SK-N-SH treated with all-trans-retinoic acid at 6 μM for 48 hours (cell line): ENCODE measurements around the gene EMD.

Experiments used
- ARNTL ChIP-seq: fragments of 450-650 bp; formaldehyde crosslinking; IDR thresholded peaks from 2 replicates; pipeline ENCODE4 v1.5.0; 2020; ENCODE audit warnings: low read depth, mild to moderate bottlenecking, moderate library complexity, borderline replicate concordance
- BACH2 ChIP-seq: fragments of 250-450 bp; sonication (Bioruptor Pico); IDR thresholded peaks from 2 replicates; pipeline ENCODE4 v1.9.0; 2021; ENCODE audit warnings: mild to moderate bottlenecking, borderline replicate concordance
- ESRRG ChIP-seq: fragments of 250-450 bp; sonication (Bioruptor Pico); IDR thresholded peaks from 2 replicates; pipeline ENCODE4 v1.6.1; 2021; ENCODE audit warnings: mild to moderate bottlenecking
- ISL1 ChIP-seq: fragments of 250-450 bp; sonication (Bioruptor Pico); IDR thresholded peaks from 2 replicates; pipeline ENCODE4 v2.1.2; 2022; ENCODE audit warnings: mild to moderate bottlenecking, moderate library complexity
- RARB ChIP-seq: fragments of 250-450 bp; sonication (Bioruptor Pico); IDR thresholded peaks from 2 replicates; pipeline ENCODE4 v1.8.0; 2021; ENCODE audit warnings: mild to moderate bottlenecking, moderate library complexity
- TCF4 ChIP-seq: fragments of 250-450 bp; sonication (Bioruptor Pico); IDR thresholded peaks from 2 replicates; pipeline ENCODE4 v1.8.0; 2021; ENCODE audit warnings: mild to moderate bottlenecking, moderate library complexity, borderline replicate concordance
- ZC3H10 ChIP-seq: fragments of 250-450 bp; sonication (Bioruptor Pico); IDR thresholded peaks from 2 replicates; pipeline ENCODE4 v1.5.1; 2021; ENCODE audit warnings: mild to moderate bottlenecking, moderate library complexity
- ZFP3 ChIP-seq: fragments of 250-450 bp; sonication (Bioruptor Pico); IDR thresholded peaks from 2 replicates; pipeline ENCODE4 v1.5.0; 2020; ENCODE audit warnings: mild to moderate bottlenecking, moderate library complexity
- ZFP30 ChIP-seq: fragments of 450-650 bp; formaldehyde crosslinking; IDR thresholded peaks from 2 replicates; pipeline ENCODE4 v1.5.0; 2022; ENCODE audit warnings: mild to moderate bottlenecking, moderate library complexity
- ZNF565 ChIP-seq: fragments of 450-650 bp; formaldehyde crosslinking; conservative IDR thresholded peaks from 2 replicates; pipeline ENCODE4 v1.5.0; 2020; ENCODE audit warnings: low read depth, mild to moderate bottlenecking, moderate library complexity
- ZNF70 ChIP-seq: fragments of 450-650 bp; formaldehyde crosslinking; IDR thresholded peaks from 2 replicates; pipeline ENCODE4 v1.5.0; 2020; ENCODE audit warnings: mild to moderate bottlenecking, moderate library complexity
- TF ChIP-seq, protein P1 (sequence below): fragments of 250-450 bp; sonication (Bioruptor Pico); IDR thresholded peaks from 2 replicates; pipeline ENCODE4 v1.8.0; 2020; ENCODE audit warnings: mild to moderate bottlenecking, moderate library complexity, borderline replicate concordance
- TF ChIP-seq, protein P2 (sequence below): fragments of 250-450 bp; sonication (Bioruptor Pico); IDR thresholded peaks from 2 replicates; pipeline ENCODE4 v1.8.0; 2021; ENCODE audit warnings: low read depth, mild to moderate bottlenecking, moderate library complexity, borderline replicate concordance

DNA sequence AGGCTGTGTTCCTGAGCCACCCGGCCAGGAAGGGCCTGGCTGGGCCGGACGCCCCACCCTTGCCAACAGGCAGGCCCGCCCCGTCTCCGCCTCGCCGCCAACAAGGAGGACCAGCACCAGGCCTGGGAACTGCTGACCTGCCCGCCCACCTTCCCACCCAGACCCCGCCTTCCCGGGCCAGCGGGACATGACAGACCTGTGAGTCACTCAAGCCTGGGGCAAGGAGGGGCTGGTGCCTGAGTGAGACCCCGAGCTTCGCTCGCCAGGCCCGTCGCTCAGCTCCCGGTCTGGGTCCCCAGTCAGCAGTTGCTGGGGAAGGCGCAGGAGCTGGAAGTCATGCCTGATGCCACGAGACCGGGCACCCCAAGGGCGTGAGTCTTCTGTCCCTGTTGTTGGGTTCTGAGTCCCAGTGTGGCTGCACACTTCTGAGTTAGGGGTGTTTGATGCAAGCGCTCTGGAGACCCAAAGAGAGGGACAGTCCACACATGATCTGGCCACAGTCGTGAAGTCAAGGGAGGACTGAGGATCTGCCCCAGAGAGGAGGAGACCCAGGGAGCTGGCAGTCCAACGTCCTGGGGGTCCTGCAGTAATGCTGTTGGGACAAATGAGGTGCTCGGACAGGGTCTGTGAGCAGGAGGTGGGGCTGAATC, 30.3 kb downstream of the EMD start, which contains the start of gene DNASE1L1:
- TF ChIP-seq ZNF565 (no peak), ZFP3 (CRISPR knock-in tag) (no peak), ZFP30 (CRISPR knock-in tag) (no peak), ARNTL (CRISPR knock-in tag) (no peak), ZNF70 (CRISPR knock-in tag) (no peak), RARB (CRISPR knock-in tag) (no peak), BACH2 (CRISPR knock-in tag) (no peak), ZC3H10 (CRISPR knock-in tag) (no peak), ISL1 (CRISPR knock-in tag) (no peak), TCF4 (CRISPR knock-in tag) (no peak), ESRRG (CRISPR knock-in tag) (no peak)
- TF ChIP-seq, protein P1, sequence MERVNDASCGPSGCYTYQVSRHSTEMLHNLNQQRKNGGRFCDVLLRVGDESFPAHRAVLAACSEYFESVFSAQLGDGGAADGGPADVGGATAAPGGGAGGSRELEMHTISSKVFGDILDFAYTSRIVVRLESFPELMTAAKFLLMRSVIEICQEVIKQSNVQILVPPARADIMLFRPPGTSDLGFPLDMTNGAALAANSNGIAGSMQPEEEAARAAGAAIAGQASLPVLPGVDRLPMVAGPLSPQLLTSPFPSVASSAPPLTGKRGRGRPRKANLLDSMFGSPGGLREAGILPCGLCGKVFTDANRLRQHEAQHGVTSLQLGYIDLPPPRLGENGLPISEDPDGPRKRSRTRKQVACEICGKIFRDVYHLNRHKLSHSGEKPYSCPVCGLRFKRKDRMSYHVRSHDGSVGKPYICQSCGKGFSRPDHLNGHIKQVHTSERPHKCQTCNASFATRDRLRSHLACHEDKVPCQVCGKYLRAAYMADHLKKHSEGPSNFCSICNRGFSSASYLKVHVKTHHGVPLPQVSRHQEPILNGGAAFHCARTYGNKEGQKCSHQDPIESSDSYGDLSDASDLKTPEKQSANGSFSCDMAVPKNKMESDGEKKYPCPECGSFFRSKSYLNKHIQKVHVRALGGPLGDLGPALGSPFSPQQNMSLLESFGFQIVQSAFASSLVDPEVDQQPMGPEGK (CRISPR knock-in tag) = no peak
- TF ChIP-seq, protein P2, sequence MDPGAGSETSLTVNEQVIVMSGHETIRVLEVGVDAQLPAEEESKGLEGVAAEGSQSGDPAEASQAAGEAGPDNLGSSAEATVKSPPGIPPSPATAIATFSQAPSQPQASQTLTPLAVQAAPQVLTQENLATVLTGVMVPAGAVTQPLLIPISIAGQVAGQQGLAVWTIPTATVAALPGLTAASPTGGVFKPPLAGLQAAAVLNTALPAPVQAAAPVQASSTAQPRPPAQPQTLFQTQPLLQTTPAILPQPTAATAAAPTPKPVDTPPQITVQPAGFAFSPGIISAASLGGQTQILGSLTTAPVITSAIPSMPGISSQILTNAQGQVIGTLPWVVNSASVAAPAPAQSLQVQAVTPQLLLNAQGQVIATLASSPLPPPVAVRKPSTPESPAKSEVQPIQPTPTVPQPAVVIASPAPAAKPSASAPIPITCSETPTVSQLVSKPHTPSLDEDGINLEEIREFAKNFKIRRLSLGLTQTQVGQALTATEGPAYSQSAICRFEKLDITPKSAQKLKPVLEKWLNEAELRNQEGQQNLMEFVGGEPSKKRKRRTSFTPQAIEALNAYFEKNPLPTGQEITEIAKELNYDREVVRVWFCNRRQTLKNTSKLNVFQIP = no peak
